HFFc6 (cell line): ENCODE results near the gene CFDP1. TPM values are rescaled to one million over a fixed set of nuclear protein-coding genes. Genes with fewer than 3 reads are reported as not detected.
A peak's percentile ranks its signal among the peaks of the same experiment; 100 is the strongest.

Experiments
- DNase-seq: peaks from one replicate; pipeline ENCODE4 v3.0.0-alpha.2; 2018
- H3K27ac Mint-ChIP-seq: 2 replicates; pipeline ENCODE4 v1.8.0; 2020; ENCODE audit warnings: mild to moderate bottlenecking, mixed read lengths
- H3K27me3 Mint-ChIP-seq: 2 replicates; pipeline ENCODE4 v1.8.0; 2021; ENCODE audit warnings: mild to moderate bottlenecking, moderate library complexity, mixed read lengths; ENCODE audit not compliant: insufficient read depth
- H3K36me3 Mint-ChIP-seq: 2 replicates; pipeline ENCODE4 v1.8.0; 2021; ENCODE audit warnings: low read depth, mixed read lengths
- H3K4me1 Mint-ChIP-seq: 2 replicates; pipeline ENCODE4 v1.8.0; 2020; ENCODE audit warnings: low read depth, mixed read lengths
- H3K4me3 Mint-ChIP-seq: 2 replicates; pipeline ENCODE4 v1.8.0; 2020; ENCODE audit warnings: mild to moderate bottlenecking, moderate library complexity, mixed read lengths
- H3K9me3 Mint-ChIP-seq: 2 replicates; pipeline ENCODE4 v1.8.0; 2020; ENCODE audit warnings: mild to moderate bottlenecking, mixed read lengths
- CTCF ChIP-seq: fragments of 200-600 bp; sonication (generic); IDR thresholded peaks from 2 replicates; pipeline ENCODE4 v1.5.0; 2021; ENCODE audit warnings: antibody characterized with exemption, mild to moderate bottlenecking
- total RNA-seq, 6 experiments: library from RNA; stranded (reverse); fragmentation: NEBNext Ultra II Directional; extraction: Animal tissue kit (Norgen Biotek cat#: 25700); gene quantifications; 2 replicates in 1 of 6; 3 replicates in 5 of 6; pipeline ENCODE4 v1.2.3, GENCODE V29; 2021

CFDP1 gene
- total RNA-seq, 6 experiments from 2014 or later = 33.0 to 43.1 (median 37.6) TPM

- Mint-ChIP-seq H3K27me3 (no peaks in the 10 kb centered on the region), H3K27ac (0 out of 2 replicates have a peak overlapping the region, but pooled peaks have one; percentile 43), H3K4me1 (peaks cover 41% of the 10 kb centered on the region), H3K36me3 (peaks cover 17% of the 10 kb centered on the region), H3K4me3 (no peak overlapping the region), H3K9me3 (no peaks in the 10 kb centered on the region)
- TF ChIP-seq CTCF = no peak
- DNase-seq = no peak
These were observed 38.4 kb downstream of the CFDP1 start for GRCh38 chr16:75394941-75395340.

- no peak overlapping the region; the same call in 1 of the 2 replicates for H3K4me3 Mint-ChIP-seq
- H3K36me3 Mint-ChIP-seq = peaks cover 11% of the 10 kb centered on the region
- H3K27ac Mint-ChIP-seq = peak overlapping the region; percentile 5; the same call in 1 of the 2 replicates
- H3K9me3 Mint-ChIP-seq = no peaks in the 10 kb centered on the region
- no peaks in the 10 kb centered on the region for H3K27me3 Mint-ChIP-seq
- DNase-seq = no peak
- TF ChIP-seq CTCF = no peak
- peaks cover 51% of the 10 kb centered on the region for H3K4me1 Mint-ChIP-seq
These were observed 40.4 kb downstream of the CFDP1 start for GRCh38 chr16:75392906-75393305.

GRCh38 chr16:75390926-75391653, 42.2 kb downstream of the CFDP1 start:
- Mint-ChIP-seq H3K27ac (no peak overlapping the region), H3K9me3 (no peaks in the 10 kb centered on the region), H3K4me3 (no peak overlapping the region), H3K27me3 (no peaks in the 10 kb centered on the region), H3K36me3 (peaks cover 8% of the 10 kb centered on the region; the same call in 1 of the 2 replicates), H3K4me1 (peaks cover 48% of the 10 kb centered on the region)
- no peak for DNase-seq
- TF ChIP-seq CTCF = no peak

- H3K4me3 Mint-ChIP-seq = no peak overlapping the region
- no peak for DNase-seq
- no peaks in the 10 kb centered on the region for H3K9me3 Mint-ChIP-seq
These were observed 44.1 kb downstream of the CFDP1 start for GRCh38 chr16:75389096-75389690.

GRCh38 chr16:75387951-75388350, 45.4 kb downstream of the CFDP1 start:
- H3K9me3 Mint-ChIP-seq = no peaks in the 10 kb centered on the region
- no peak overlapping the region for H3K27ac Mint-ChIP-seq
- H3K4me1 Mint-ChIP-seq = peaks cover 53% of the 10 kb centered on the region
- H3K27me3 Mint-ChIP-seq = no peaks in the 10 kb centered on the region
- no peak for DNase-seq
- peaks cover 4% of the 10 kb centered on the region; the same call in 1 of the 2 replicates for H3K36me3 Mint-ChIP-seq
- no peak overlapping the region for H3K4me3 Mint-ChIP-seq
- no peak for TF ChIP-seq CTCF

More at GRCh38 chr16:75389096-75389690, 44.1 kb downstream of the CFDP1 start:
- Mint-ChIP-seq H3K4me1 (peaks cover 57% of the 10 kb centered on the region), H3K27me3 (no peaks in the 10 kb centered on the region), H3K36me3 (peaks cover 4% of the 10 kb centered on the region; the same call in 1 of the 2 replicates), H3K27ac (peak overlapping the region; percentile 24)
- TF ChIP-seq CTCF = no peak
